H1 (cell line): ENCODE results near the gene DGKH. TPM values are rescaled to one million over a fixed set of nuclear protein-coding genes. Genes with fewer than 3 reads are reported as not detected.

Source experiments
- CTCF ChIA-PET: fragments of 300-600 bp; sonication (Branson Sonifier 250); formaldehyde crosslinking; loops from one replicate; lab custom pipeline; 2021; ENCODE audit not compliant: partially characterized antibody; lab: Charles Lee
- POLR2A ChIA-PET: fragments of 300-600 bp; sonication (Branson Sonifier 250); formaldehyde crosslinking; loops from one replicate; lab custom pipeline; 2021; ENCODE audit warnings: inconsistent platforms; ENCODE audit not compliant: partially characterized antibody; lab: Charles Lee
- DNase-seq, 2 experiments: peaks; one replicate each; pipeline versions ENCODE4 v3.0.0 to v3.0.0-alpha.2; 2010 to 2022; ENCODE audit warnings: low spot score in 2 of 2, low read depth in 1 of 2, mixed read lengths in 1 of 2
- FAIRE-seq: peaks from 2 replicates; lab custom pipeline; 2011; peaks lifted over from hg19 to GRCh38; lab: Jason Lieb, UNC
- H2AFZ ChIP-seq: 2 replicates; pipeline ENCODE4 v1.8.1; 2012; ENCODE audit warnings: low read length, inconsistent platforms
- H2AK5ac ChIP-seq: 2 replicates; pipeline ENCODE4 v1.6.1; 2013; ENCODE audit warnings: low read depth, low read length
- H2BK120ac ChIP-seq: replicated peaks from 2 replicates; pipeline ENCODE3; 2013; ENCODE audit warnings: low read depth, low read length, inconsistent platforms
- H2BK12ac ChIP-seq: 2 replicates; pipeline ENCODE4 v1.6.1; 2013; ENCODE audit warnings: low read depth, low read length
- H2BK15ac ChIP-seq: 2 replicates; pipeline ENCODE4 v1.6.1; 2013; ENCODE audit warnings: low read length
- H2BK20ac ChIP-seq: 2 replicates; pipeline ENCODE4 v1.6.1; 2013; ENCODE audit warnings: low read length
- H2BK5ac ChIP-seq: 2 replicates; pipeline ENCODE4 v1.6.1; 2013; ENCODE audit warnings: low read depth, low read length
- H3K14ac ChIP-seq: 2 replicates; pipeline ENCODE4 v1.6.1; 2013; ENCODE audit warnings: inconsistent platforms; ENCODE audit not compliant: insufficient read length
- H3K18ac ChIP-seq: 2 replicates; pipeline ENCODE4 v1.6.1; 2013; ENCODE audit warnings: low read length; ENCODE audit errors: extremely low read depth
- H3K23ac ChIP-seq: 2 replicates; pipeline ENCODE4 v1.6.1; 2013; ENCODE audit warnings: inconsistent platforms; ENCODE audit not compliant: insufficient read length
- H3K23me2 ChIP-seq: 2 replicates; pipeline ENCODE4 v1.6.1; 2013; ENCODE audit warnings: low read depth, low read length
- H3K27ac ChIP-seq: 2 replicates; pipeline ENCODE4 v1.6.1; 2011; ENCODE audit warnings: low read depth, low read length, inconsistent platforms
- H3K27me3 ChIP-seq, 4 experiments: replicated peaks in 1 of 4; 1 replicate in 1 of 4; 2 replicates in 3 of 4; pipeline versions ENCODE4 v1.6.1 to v1.8.1; 2011 to 2013; ENCODE audit warnings: low read length in 3 of 4, mild to moderate bottlenecking in 3 of 4, inconsistent platforms in 2 of 4, mixed read lengths in 2 of 4, moderate library complexity in 1 of 4; ENCODE audit not compliant: control insufficient read depth in 3 of 4, insufficient read depth in 3 of 4; ENCODE audit errors: extremely low read depth in 1 of 4
- H3K36me3 ChIP-seq, 4 experiments: 2 replicates each; pipeline versions ENCODE4 v1.6.1 to v1.8.1; 2011 to 2013; ENCODE audit warnings: mild to moderate bottlenecking in 4 of 4, low read length in 3 of 4, moderate library complexity in 2 of 4, control low read depth in 1 of 4, inconsistent platforms in 1 of 4; ENCODE audit not compliant: insufficient read depth in 4 of 4, control insufficient read depth in 2 of 4
- H3K4ac ChIP-seq: replicated peaks from 2 replicates; pipeline ENCODE3; 2013; ENCODE audit warnings: low read length, low read depth, mixed read lengths, inconsistent platforms; ENCODE audit not compliant: insufficient read length
- H3K4me1 ChIP-seq, 4 experiments: replicated peaks in 1 of 4; 1 replicate in 1 of 4; 2 replicates in 3 of 4; pipeline versions ENCODE4 v1.6.1 to v1.8.1; 2011 to 2013; ENCODE audit warnings: low read length in 3 of 4, inconsistent platforms in 2 of 4, mixed read lengths in 1 of 4; ENCODE audit not compliant: insufficient read depth in 4 of 4, control insufficient read depth in 3 of 4
- H3K4me2 ChIP-seq, 2 experiments: 2 replicates each; pipeline versions ENCODE4 v1.6.1 to v1.8.1; 2011 to 2013; ENCODE audit warnings: low read depth in 2 of 2, low read length in 2 of 2, control low read depth in 1 of 2, inconsistent platforms in 1 of 2, mild to moderate bottlenecking in 1 of 2; ENCODE audit not compliant: insufficient read depth in 1 of 2
- H3K4me3 ChIP-seq, 4 experiments: fragments of 200-600, 300-600 bp in 1 of 4; sonication (generic), shearing (Covaris generic), sonication (Bioruptor Twin) in 1 of 4; 2 replicates each; pipeline versions ENCODE4 v1.5.1 to v1.8.1; 2011 to 2016; ENCODE audit warnings: low read length in 4 of 4, low read depth in 3 of 4, control low read depth in 2 of 4, inconsistent platforms in 2 of 4, mild to moderate bottlenecking in 2 of 4, mixed read lengths in 1 of 4, moderate library complexity in 1 of 4; ENCODE audit not compliant: insufficient read depth in 2 of 4; ENCODE audit errors: extremely low read depth in 1 of 4
- H3K56ac ChIP-seq: replicated peaks from 2 replicates; pipeline ENCODE3; 2013; ENCODE audit warnings: low read depth, mild to moderate bottlenecking, mixed read lengths, low read length, inconsistent platforms; ENCODE audit not compliant: insufficient read length
- H3K79me1 ChIP-seq: 2 replicates; pipeline ENCODE4 v1.6.1; 2013; ENCODE audit warnings: low read depth, low read length, control low read depth
- H3K79me2 ChIP-seq, 2 experiments: 2 replicates each; pipeline versions ENCODE4 v1.6.1 to v1.8.1; 2012 to 2013; ENCODE audit warnings: low read length in 2 of 2, mild to moderate bottlenecking in 2 of 2, inconsistent platforms in 1 of 2; ENCODE audit not compliant: insufficient read depth in 2 of 2, control insufficient read depth in 1 of 2
- H3K9ac ChIP-seq, 4 experiments: replicated peaks in 1 of 4; 1 replicate in 1 of 4; 2 replicates in 3 of 4; pipeline versions ENCODE4 v1.6.1 to v1.8.1; 2011 to 2013; ENCODE audit warnings: low read depth in 3 of 4, low read length in 3 of 4, control low read depth in 2 of 4, mild to moderate bottlenecking in 2 of 4, moderate library complexity in 2 of 4, inconsistent platforms in 1 of 4; ENCODE audit errors: extremely low read depth in 1 of 4
- H3K9me3 ChIP-seq, 2 experiments: 2 replicates each; pipeline versions ENCODE4 v1.6.1 to v1.8.1; 2012 to 2013; ENCODE audit warnings: mild to moderate bottlenecking in 2 of 2, moderate library complexity in 2 of 2, control low read depth in 1 of 2, inconsistent platforms in 1 of 2, low read depth in 1 of 2, low read length in 1 of 2, mixed read lengths in 1 of 2; ENCODE audit not compliant: insufficient read depth in 2 of 2
- H4K20me1 ChIP-seq, 2 experiments: replicated peaks in 1 of 2; 2 replicates each; pipeline versions ENCODE3 to v1.8.1; 2011 to 2013; ENCODE audit warnings: inconsistent platforms in 2 of 2, low read length in 2 of 2, mild to moderate bottlenecking in 1 of 2; ENCODE audit not compliant: insufficient read depth in 2 of 2, control insufficient read depth in 1 of 2
- H4K5ac ChIP-seq: 2 replicates; pipeline ENCODE4 v1.6.1; 2013; ENCODE audit warnings: low read length, low read depth, mixed read lengths, inconsistent platforms; ENCODE audit not compliant: insufficient read length
- H4K8ac ChIP-seq: 2 replicates; pipeline ENCODE4 v1.8.0; 2013; ENCODE audit warnings: mild to moderate bottlenecking, moderate library complexity, low read length, inconsistent platforms; ENCODE audit not compliant: insufficient read depth; ENCODE audit errors: extremely low read depth
- H4K91ac ChIP-seq: replicated peaks from 2 replicates; pipeline ENCODE3; 2013; ENCODE audit warnings: low read length, mixed read lengths, inconsistent platforms; ENCODE audit not compliant: insufficient read length
- BACH1 ChIP-seq: IDR thresholded peaks from 2 replicates; pipeline ENCODE4 v1.6.1; 2012; ENCODE audit warnings: low read length, improper control_type of control experiment
- CHD1 ChIP-seq: IDR thresholded peaks from 2 replicates; pipeline ENCODE4 v1.6.1; 2012; ENCODE audit warnings: low read depth, low read length, improper control_type of control experiment
- JUN ChIP-seq: IDR thresholded peaks from 2 replicates; pipeline ENCODE4 v1.6.1; 2011; ENCODE audit warnings: low read depth, mild to moderate bottlenecking, improper control_type of control experiment, low read length
- MAX ChIP-seq: IDR thresholded peaks from 2 replicates; pipeline ENCODE4 v1.6.1; 2012; ENCODE audit warnings: inconsistent platforms
- RNF2 ChIP-seq: fragments of 200-900, 300-1000 bp; sonication (generic); IDR thresholded peaks from 2 replicates; pipeline ENCODE4 v1.7.1; 2016; ENCODE audit warnings: borderline replicate concordance, low read depth, mild to moderate bottlenecking, antibody characterized with exemption, low read length; ENCODE audit not compliant: poor library complexity, severe bottlenecking; ENCODE audit errors: missing control alignments
- SIX5 ChIP-seq: IDR thresholded peaks from 2 replicates; pipeline ENCODE4 v1.6.1; 2011; ENCODE audit warnings: mild to moderate bottlenecking, low read depth, low read length
- SUZ12 ChIP-seq: fragments of 200-600 bp; sonication (generic); IDR thresholded peaks from 2 replicates; pipeline ENCODE4 v1.6.1; 2012; ENCODE audit warnings: mild to moderate bottlenecking, inconsistent platforms, low read length, moderate library complexity, mixed read lengths
- TBP ChIP-seq: IDR thresholded peaks from 2 replicates; pipeline ENCODE4 v1.6.1; 2011; ENCODE audit warnings: low read depth, low read length, improper control_type of control experiment
- WGBS, 2 experiments: shearing (Covaris generic) in 1 of 2; methylation state at CpG; one replicate each; pipeline versions ENCODE4 v1.1.6 to v1.1.7; 2013 to 2015; ENCODE audit warnings: low lambda C conversion rate in 2 of 2, mixed read lengths in 2 of 2, inconsistent platforms in 1 of 2, low coverage in 1 of 2, missing lambda C conversion rate in 1 of 2; ENCODE audit not compliant: insufficient replicate concordance in 2 of 2, insufficient coverage in 1 of 2, insufficient read length in 1 of 2; ENCODE audit errors: extremely low coverage in 1 of 2, missing lambda C conversion rate in 1 of 2; 5-methylcytosine and 5-hydroxymethylcytosine counted together
- polyA plus RNA-seq, 7 experiments: library from polyadenylated mRNA; depleted of rRNA in 3 of 7; stranded (reverse) in 5 of 7; unstranded in 2 of 7; fragments of >200 nt in 5 of 7; fragments of 200-250 nt in 2 of 7; gene quantifications; 1 replicate in 5 of 7; 2 replicates in 1 of 7; 4 replicates in 1 of 7; pipeline versions ENCODE4 v1.2.1 to v1.2.3, GENCODE V29; 2011 to 2013; ENCODE audit warnings: missing spikeins in 2 of 7, mixed read lengths in 2 of 7
- total RNA-seq: library from RNA; stranded (reverse); fragmentation: NEBNext Ultra II Directional; extraction: Animal tissue kit (Norgen Biotek cat#: 25700); gene quantifications from 2 replicates; pipeline ENCODE4 v1.2.1, GENCODE V29; 2021
- TF ChIP-seq, protein P1 (sequence below): IDR thresholded peaks from 2 replicates; pipeline ENCODE4 v1.6.1; 2012; ENCODE audit warnings: low read length, inconsistent platforms

DGKH gene
- total and polyA plus RNA-seq, 2 of the 8 experiments (the other 6 are each of a cell fraction or from before 2014, with no cell fraction given) = 2.1 to 7.9 TPM

DNA sequence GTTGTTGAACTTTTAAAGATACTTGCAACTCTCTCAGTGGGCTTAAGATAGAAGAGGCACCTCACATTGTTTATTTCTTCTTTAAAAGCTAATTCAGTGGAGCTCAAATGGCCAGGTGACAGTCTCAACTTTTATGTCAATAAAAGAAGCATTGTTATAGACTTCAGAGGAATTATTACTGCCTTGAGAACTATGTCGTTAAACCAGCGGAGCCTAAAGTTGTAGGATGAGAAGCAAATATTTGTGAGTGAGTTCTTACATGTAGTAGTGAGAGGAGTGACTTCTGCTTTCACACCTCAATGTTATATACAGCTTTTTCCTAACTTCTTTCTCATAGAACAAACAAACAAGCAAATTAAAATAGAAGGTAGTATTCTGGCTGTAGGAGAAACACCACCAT lies 31.2 kb upstream of the DGKH start:
- no peak overlapping the region for H3K23ac ChIP-seq
- no peaks in the 10 kb centered on the region for H3K79me1 ChIP-seq
- WGBS, 2 experiments = 87% methylated on average over 2 of the region's 2 CpGs; no CpG with 5 or more reads in 1 of the 2 experiments
- no peak overlapping the region for H2AFZ ChIP-seq
- H2BK120ac ChIP-seq = no peak overlapping the region
- H2BK15ac ChIP-seq = no peak overlapping the region
- H3K9me3 ChIP-seq = no peaks in the 10 kb centered on the region
- H3K9ac ChIP-seq = no peak overlapping the region
- H3K18ac ChIP-seq = no peak overlapping the region
- FAIRE-seq (no peak), DNase-seq (no peak)
- H3K27me3 ChIP-seq = no peaks in the 10 kb centered on the region
- H3K4me2 ChIP-seq = no peak overlapping the region
- ChIA-PET POLR2A (interaction anchor here (0.6 kb wide), 2 partner anchors 9 to 1351 kb away, joined by 3 to 4 read pairs; no protein-coding TSS in a partner anchor), CTCF (interaction anchor here (1.8 kb wide), 1 partner anchor 44 kb away, joined by 3 read pairs; no protein-coding TSS in a partner anchor)
- H3K79me2 ChIP-seq = no peaks in the 10 kb centered on the region
- TF ChIP-seq JUN (no peak), TBP (no peak), MAX (no peak), RNF2 (no peak), BACH1 (no peak), SUZ12 (no peak), CHD1 (no peak), SIX5 (no peak)
- TF ChIP-seq, protein P1, sequence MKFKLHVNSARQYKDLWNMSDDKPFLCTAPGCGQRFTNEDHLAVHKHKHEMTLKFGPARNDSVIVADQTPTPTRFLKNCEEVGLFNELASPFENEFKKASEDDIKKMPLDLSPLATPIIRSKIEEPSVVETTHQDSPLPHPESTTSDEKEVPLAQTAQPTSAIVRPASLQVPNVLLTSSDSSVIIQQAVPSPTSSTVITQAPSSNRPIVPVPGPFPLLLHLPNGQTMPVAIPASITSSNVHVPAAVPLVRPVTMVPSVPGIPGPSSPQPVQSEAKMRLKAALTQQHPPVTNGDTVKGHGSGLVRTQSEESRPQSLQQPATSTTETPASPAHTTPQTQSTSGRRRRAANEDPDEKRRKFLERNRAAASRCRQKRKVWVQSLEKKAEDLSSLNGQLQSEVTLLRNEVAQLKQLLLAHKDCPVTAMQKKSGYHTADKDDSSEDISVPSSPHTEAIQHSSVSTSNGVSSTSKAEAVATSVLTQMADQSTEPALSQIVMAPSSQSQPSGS = no peak
- no peak overlapping the region for H2BK12ac ChIP-seq
- H3K4me1 ChIP-seq = no peaks in the 10 kb centered on the region
- H3K23me2 ChIP-seq = no peaks in the 10 kb centered on the region
- no peak overlapping the region for H4K5ac ChIP-seq
- no peak overlapping the region for H3K56ac ChIP-seq
- H3K14ac ChIP-seq = no peak overlapping the region
- H4K91ac ChIP-seq = no peak overlapping the region
- no peak overlapping the region for H3K4ac ChIP-seq
- H2BK5ac ChIP-seq = no peak overlapping the region
- no peaks in the 10 kb centered on the region for H3K36me3 ChIP-seq
- no peak overlapping the region for H4K8ac ChIP-seq
- H4K20me1 ChIP-seq = no peaks in the 10 kb centered on the region
- H3K4me3 ChIP-seq = no peak overlapping the region
- H2BK20ac ChIP-seq = no peak overlapping the region
- H2AK5ac ChIP-seq = no peak overlapping the region
- H3K27ac ChIP-seq = no peak overlapping the region
